Middle frontal gyrus (tissue), 1 donor: Measurements from ENCODE around the gene MAP7.

Source experiments
- DNase-seq: peaks from one replicate; pipeline ENCODE4 v3.0.0-alpha.2; 2015; ENCODE audit warnings: low spot score; ENCODE audit errors: extremely low spot score

Gene MAP7

DNA sequence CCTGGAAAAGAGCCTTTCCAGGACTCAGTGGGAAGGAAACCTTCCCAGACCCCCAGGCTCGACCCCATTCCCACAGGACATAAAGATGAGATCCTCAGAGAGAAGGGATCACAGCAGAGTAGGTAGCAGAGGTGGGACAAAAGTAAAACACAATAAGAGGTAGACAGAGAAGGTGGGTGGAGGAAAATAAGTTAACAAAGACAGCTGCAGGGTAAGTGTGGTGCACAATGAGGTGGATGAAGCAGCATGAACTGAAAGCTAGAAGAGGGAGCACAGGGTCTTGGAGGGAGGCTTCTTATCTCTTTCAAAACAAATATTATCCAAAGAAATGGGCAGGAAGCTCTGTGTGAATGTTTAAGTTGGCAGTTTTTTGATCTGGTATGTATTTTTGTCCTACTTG lies 14.0 kb upstream of the MAP7 start:
- DNase-seq: no peak

DNA sequence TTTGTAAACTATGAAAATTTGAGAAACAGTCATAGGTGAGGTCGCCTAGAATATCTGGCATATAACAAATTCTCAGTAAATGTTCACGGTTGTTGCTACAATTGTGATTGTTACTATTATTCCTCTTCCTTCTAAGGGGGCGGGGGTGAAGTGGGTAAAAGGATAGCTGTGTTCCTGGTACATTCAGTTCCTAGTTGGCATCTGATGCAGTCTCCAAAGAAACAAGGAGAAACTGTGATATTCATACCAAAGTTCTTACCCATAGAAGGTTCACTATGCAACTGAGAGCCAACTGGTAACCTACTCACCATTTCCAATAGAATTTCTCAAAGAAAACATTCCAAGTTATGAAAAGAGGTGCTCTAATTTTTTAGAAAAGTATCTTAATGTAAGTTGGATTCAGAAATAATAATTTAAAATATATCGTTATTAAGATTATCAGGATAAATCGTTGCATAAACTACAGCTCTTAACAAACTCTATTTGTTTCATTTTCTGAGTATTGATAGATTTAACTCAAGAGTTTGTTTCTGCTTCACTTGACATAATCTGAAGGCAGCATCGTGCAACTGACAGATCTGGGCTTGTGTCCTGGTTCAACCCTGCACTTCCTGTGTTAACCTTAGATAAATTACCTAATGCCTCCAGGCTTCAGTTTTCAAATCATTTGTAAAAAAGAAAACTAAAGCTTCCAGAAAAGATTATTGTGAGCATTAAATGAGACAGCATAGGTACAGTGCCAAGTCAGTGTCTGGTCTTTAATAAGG lies 13.3 kb upstream of the MAP7 start:
- no peak for DNase-seq

DNA sequence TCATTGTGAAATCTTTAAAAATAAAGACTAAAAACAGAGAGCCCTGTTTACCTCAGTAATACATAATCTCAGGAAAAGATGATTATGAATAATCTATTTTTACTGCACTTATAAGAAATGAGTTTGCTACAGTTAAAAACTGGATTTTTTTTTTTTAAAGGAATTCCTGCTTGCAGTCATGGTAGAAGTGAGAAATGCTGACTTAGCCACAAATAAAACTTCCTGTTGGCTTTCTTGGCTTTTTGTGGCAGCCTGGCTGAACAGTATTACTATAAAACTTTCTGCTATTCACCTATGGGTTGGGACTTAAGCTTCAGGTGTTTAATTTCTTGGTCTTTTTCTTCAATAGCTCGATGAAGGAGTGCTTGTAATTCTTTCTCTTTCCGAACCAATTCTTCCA lies 12.0 kb upstream of the MAP7 start:
- no peak for DNase-seq

DNA sequence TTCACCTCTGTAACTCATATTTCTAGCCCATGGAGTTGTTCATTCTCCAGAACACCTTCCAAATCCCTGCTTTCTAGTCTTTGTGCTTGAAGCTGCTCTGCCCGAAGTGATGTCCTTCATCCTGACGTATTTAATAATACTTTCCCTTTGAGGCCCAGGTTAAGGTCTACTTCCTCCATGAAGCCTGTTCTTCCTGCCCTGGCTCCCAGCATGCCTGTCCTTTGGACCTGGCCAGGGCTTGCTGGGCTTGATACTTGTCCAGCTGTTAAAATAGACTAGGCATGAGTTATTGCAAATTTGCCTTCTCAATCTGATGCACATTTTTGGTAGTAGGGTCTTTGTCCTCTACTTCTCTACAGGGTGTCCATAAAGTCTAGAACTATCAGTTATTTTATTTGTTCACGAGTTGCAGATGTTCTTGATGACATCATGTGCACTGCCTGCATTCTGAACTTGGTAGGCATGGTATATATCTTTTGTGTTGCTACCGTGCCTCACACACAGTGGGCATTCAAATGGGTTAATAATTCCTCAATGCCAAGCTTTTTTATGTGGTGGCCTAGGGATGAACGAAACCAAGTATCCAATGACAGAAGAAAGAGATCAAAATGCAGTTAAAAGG lies 3.1 kb upstream of the MAP7 start:
- DNase-seq: no peak

DNA sequence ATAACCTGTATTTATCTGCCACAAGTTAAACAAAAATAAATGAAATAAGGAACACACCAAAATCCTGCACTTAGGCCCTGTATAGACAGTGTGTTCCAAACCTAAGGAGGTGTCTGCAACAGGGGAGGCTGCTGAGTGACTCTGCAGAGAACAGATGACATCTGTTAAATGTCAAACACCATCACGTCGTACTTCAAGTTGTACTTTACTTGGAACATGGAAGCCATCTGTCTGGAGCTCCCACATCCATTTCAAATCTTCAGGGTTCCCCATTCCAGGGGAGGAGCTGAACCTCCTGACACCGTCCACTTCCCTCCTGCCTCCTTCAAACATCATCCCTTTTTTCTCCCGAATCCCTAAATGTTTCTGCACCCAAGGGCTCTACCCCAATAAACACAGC lies 1.8 kb upstream of the MAP7 start:
- DNase-seq: no peak

DNA sequence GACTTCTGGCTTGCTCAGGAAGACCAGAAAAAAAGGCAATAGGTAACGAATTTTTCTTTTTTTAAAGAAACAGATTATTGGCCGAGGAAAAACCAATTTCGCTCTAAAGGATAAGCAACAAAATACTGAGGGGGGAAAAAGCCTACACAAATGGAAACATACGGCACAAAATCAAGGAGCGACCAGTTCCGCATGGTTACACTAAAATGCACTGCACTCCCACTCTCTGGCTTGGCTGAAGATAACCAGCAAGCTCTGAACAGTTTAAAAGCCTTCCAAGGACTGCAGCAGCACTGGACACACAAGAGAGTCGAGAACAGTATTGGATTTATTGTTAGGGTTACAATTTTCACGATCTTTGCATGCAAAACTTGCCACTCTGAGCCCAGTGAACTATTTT lies 881 bp upstream of the MAP7 start:
- no peak for DNase-seq

DNA sequence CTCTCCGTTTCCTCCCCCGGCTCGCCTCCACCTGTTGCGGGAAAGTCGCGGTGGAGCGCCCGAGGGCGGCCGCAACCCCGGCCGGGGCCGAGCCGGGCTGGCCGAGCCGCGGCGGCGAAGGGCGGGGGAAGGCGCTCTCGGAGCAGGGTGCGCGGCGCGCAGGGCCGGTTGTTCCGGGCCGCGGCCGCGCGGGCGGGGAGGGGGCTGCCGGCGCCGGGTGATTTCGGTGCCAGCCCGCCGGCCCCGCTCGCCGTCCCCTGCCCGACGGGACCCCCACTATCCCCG lies 235 bp downstream of the MAP7 start:
- DNase-seq: no peak

DNA sequence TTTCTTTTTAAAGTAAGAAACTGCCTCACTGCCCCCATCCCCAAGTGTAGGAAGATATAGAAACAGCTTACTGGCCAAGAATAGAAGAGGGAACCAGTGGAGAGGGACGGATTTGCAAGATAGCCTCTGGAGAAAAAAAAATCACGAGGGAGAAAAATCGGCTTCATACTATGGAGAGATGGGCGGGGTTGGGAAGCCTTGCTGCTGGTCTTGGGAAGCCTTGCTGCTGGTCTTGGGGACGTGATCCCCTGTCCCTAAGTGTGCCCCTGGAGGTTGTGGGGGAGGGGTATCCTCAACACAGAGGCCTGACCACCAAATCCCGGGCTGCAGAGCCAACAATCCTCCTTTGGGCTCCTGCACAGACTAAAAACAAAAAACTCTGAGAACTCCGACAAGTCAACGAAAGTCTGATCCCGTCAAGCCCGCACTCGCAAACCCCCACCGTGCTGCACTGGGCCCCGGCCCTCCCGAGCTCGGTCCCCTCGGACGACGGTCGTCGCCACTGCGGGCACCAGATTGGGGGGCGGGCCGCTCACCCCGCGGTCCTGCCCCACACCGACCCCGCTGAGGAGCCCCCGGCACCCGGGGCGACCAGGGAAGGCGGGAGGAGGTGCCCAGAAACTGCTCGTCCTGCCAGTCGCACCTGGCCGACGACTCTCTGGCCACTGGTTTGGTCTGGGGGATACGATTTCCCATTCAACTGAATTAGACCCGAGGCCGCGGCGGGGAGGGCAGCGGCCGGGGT lies 750 bp downstream of the MAP7 start:
- no peak for DNase-seq

DNA sequence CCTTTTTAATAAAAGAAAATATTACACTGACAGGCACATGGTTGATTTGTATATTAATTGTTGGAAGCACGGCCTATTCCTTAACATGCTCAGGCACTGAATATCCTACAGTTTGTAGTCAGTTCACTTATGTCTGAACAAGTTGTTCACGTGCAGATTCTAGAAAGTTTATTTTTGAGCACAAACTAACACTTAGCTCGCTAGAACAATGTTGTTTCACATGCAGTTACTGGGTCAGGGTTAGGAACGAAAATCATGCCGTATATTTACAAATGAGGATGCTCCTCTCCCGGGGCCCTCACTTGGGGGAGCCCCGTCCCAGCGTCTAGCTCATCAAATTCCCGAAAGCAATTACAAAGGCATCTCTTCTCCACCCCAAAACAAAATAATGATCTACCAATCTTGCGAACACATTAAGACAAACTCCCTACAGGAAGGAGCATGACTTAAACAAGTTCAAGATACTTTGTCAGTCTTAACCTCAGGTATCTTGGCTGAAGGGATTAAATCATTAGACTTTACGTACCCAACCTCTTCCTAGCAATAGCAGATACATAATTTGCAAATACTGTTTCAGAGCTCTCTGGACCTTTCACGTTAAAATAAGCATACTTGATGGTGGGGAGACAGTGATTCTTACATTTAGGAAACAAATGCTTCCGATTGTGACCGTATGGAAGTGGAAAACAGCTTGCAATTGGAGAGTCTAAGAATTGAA lies 1.5 kb downstream of the MAP7 start:
- DNase-seq: no peak

DNA sequence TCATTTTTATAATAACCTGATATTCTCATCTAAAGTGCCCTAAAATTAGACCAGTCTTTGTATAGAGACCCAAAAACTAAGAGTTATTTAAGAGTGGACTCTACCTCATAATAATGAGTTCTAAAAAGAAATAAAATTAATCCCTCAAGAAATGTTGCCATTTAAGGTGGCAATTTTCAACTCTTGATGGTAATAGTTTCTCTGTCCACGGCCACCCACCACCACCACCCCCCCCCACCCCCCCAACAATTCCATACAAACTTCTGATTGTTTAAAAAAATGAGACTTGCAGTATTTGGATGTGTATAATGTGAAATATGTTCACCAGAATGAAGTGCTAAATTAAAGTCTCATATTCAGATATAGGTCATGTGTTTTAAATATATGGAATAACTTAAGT lies 2.4 kb downstream of the MAP7 start:
- DNase-seq: no peak

DNA sequence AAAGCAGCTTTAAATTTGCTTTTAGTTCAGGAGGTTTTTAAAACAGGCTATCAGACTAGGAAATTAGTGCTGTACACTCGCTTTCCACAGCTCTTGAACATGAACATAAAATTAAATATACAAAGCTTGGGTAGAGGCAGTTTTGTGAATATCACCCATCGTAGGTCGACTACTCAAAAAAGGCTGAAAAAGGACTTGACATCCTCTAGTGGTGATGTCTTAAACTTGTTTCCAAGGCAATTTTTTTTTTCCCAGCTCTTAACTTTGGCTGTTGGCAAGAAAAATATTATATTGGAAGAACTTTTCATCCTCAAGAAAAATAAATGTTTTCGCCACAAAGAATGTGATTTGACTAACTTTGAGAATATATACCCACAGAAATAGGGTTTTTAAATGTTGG lies 2.9 kb downstream of the MAP7 start:
- no peak for DNase-seq

DNA sequence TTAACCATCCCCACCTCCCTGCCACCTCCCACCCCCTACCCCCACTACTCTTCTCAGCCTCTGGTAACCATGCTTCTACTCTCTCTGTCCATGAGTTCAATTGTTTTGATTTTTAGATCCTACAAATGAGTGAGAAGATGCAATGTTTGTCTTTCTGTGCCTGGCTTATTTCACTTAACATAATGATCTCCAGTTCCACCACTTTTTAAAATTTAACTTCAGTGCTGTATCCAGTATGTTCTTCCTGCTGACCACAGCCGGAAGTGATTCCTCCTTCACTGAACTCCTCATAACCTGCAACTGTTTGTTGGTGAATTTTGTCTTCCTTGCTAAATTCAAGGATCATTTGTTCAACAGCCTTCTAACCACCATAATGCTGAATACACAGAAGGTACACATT lies 3.9 kb downstream of the MAP7 start:
- no peak for DNase-seq

DNA sequence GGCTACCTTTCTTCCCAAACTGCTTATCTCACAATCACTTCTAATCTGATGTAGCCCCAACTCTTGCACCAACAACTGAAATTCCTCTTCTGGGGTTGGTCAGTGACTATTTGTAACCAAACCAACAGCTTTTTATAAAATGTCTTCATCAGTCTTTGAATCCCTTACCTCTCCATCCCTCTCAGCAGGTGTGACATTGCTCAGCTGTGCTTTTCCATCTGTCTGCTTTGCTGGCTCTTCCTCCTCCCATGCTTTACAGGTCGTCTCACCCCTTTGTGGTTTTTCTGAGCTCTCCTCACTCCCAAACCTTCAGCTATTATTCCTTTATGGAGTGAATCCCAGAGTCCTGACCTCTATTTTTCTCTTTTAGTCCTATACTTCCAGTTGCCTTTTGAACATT lies 5.9 kb downstream of the MAP7 start:
- no peak for DNase-seq

DNA sequence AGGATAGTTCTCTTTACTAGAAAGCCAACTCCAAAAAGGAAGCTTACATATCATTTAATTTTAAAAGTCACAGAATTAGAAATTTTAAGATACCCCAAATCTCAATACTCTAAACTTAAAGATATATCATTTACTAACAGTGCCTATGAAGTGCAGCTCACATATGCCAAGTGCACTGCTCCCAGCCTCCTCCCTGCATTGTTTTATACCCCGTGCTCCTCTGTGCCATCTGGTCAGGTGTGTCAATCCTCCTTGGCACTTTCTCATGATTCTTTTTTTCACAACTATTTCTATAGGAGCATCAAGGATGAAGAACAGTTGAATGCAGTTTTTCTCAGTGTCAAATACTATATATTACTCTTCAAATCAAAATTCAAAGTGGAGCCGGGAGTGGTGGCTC lies 8.8 kb downstream of the MAP7 start:
- no peak for DNase-seq

DNA sequence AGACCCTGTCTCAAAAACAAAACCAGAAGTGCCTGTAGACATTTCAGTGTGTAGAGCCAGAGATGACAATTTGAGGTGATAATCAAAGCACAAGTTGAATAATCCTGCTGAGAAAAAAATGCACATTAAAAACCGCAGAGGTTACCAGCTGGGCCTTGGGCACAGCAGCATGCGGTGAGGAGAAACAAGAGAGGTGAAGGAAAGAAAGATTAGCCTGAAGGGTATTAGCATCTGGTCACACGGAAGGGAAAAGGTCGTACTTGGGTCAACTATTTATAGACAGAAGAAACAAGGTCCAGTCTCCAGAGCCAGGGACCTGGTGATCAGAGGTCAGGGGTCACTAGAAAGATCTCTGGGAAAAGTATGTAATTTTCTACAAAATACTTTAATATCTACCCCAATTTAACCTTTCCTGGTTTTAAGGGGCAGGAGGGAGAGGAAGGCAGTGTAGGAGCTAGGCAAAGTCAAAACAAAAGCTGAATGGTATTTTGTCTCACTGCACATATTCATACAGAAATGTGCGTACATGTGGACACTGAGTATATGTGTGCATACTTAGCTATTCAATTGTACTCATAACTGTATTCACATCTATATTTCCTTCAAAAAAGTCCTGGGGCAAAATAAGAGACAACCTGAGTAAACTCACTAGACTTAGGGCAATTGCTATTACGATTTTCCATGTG lies 10.1 kb downstream of the MAP7 start:
- no peak for DNase-seq

DNA sequence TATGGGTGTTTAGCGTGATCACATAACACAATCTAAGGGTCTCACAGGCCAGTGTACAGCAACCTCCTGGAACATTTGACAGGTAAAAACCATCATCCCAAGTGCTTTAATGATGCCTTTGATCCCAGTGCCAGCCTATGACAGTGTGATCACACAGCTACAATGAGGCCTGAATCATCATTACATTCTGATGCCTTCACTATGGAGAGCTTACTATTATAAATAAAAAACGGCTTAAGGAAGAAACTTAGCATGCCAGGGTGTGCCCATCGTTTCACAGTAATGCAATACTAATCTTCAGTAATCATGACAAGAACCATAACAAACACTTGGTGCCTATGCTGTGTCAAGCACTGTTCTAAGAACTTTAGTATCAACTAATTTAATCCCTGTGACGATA lies 11.4 kb downstream of the MAP7 start:
- no peak for DNase-seq

DNA sequence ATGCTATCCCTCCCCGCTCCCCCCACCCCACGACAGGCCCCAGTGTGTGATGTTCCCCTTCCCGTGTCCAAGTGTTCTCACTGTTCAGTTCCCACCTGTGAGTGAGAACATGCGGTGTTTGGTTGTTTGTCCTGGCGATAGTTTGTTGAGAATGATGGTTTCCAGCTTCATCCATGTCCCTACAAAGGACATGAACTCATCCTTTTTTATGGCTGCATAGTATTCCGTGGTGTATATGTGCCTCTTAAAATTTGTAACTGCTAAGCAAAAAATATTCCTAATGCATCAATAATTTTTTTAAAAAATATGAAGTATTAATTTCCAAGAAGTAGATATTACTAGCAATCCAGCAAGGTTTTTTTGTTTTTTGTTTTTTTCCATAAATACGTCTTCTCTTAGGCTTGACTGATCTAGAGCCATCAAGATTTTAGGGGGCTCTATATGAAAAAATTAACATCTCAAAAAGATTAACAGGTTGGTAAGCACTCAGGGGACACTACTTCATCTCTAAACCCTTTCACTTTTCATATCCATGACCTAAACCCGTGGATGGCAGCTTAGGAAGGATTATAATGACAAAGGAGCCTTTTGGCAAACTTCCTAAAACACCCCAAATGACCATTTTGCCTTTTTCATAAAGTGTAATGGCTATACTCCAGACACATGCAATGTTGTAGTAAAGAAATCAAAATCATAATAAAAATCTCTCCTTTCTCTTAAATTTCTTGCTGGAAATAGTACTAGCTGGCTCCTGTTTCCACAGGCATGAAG lies 14.2 kb downstream of the MAP7 start:
- DNase-seq: no peak

DNA sequence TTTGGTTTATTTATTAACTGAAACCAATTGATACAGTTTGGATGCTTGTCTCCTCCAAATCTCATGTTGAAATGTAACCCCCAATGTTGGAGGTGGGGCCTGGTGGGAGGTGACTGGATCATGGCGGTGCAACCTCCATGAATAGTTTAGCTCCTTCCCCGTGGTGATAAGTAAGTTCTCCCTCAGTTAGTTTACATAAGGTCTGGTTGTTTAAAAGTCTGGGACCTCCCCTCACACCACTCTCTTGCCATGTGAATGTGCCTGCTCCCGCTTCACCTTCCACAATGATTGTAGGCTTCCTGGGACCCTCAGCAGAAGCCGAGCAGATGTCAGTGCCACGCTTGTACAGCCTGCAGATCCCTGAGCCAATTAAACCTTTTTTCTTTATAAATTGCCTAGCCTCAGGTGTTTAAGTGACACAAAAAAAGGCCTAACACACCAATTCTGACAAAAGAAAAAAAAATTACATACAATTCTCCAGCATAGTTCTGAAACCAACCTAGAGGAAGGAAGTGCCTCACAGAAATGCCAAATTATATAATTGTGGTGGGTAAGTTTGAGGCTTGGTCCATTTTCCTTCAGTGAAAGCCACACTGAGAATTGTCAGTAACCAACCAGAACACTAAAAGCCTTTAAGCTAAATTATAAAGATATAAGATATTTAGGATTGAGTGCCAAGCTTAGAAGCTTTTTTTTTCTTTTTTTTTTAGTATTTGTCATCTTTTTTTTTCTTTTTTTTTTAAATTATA lies 15.0 kb downstream of the MAP7 start:
- DNase-seq: no peak

DNA sequence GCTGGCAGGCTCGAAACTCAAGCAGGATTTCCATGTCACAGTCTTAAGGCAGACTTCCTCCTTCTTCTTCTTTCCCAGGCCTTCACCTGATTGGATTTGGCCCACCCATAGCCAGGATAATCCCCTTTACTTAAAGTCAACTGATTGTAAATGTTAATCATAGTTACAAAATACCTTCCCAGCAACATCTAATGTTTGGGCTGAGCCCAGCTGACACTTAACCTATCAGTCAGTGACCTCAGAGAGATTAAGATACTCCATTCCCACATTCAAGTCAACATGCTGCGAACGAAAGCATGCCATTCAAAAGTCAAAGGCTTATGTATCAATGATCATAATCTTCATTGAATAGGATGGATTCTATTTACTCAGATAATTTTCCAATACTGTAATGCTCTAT lies 16.0 kb downstream of the MAP7 start:
- DNase-seq: no peak

DNA sequence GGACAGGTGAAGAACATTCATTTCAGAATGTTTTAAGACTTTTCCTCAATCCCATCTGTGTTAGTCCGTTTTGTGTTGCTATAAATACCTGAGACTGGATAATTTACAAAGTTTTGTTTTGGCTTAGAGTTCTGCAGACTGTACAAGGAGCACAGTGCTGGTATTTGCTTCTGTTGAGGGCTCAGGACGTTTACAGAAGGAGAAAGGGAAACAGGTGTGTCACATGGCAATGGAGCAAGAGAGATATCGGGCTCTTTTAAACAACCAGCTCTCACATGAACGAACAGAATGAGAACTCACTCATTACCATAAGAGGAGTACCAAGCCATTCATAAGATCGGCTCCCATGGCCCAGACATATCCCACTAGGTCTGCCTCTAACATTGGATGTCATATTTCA lies 16.7 kb downstream of the MAP7 start:
- no peak for DNase-seq
